ENCODE measurements around the gene SCAF8. TPM values are rescaled to one million over a fixed set of nuclear protein-coding genes. Genes with fewer than 3 reads are reported as not detected.
A peak's percentile ranks its signal among the peaks of the same experiment; 100 is the strongest.
"Not testable (repeated sequence)": the region's sequence is repeated elsewhere in the genome, so short reads cannot be mapped to it uniquely, and the experiment has no call there.

SCAF8 gene
- total RNA-seq, 1 donor from 2014 or later: 39.4 TPM

- H3K9me3 ChIP-seq: no peaks in the 10 kb centered on the region
- ATAC-seq (peak in 1 of 2 donors; percentile 52), DNase-seq (no peak)
- no peaks in the 10 kb centered on the region for H3K36me3 ChIP-seq
- H3K4me3 ChIP-seq: no peak overlapping the region
- H3K27me3 ChIP-seq (ENCODE audit: low read depth): no peaks in the 10 kb centered on the region
- no peak overlapping the region for H3K27ac ChIP-seq
- no peak for TF ChIP-seq CTCF (IDR thresholded peaks at IDR 0.05)
- intact Hi-C loops (cut with DNase I): no loop called here
- peaks cover 42% of the 10 kb centered on the region for H3K4me1 ChIP-seq
These were observed 33.9 kb downstream of the SCAF8 start for GRCh38 chr6:154767003-154767723.

GRCh38 chr6:154768280-154768679 lies 35.1 kb downstream of the SCAF8 start:
- intact Hi-C loops (cut with DNase I): no loop called here
- ATAC-seq (no peak), DNase-seq (no peak)
- no peak for TF ChIP-seq CTCF (IDR thresholded peaks at IDR 0.05)
- no peak overlapping the region for H3K4me3 ChIP-seq
- H3K27me3 ChIP-seq (ENCODE audit: low read depth): no peaks in the 10 kb centered on the region
- no peaks in the 10 kb centered on the region for H3K36me3 ChIP-seq
- H3K27ac ChIP-seq: no peak overlapping the region
- H3K4me1 ChIP-seq: peaks cover 42% of the 10 kb centered on the region
- H3K9me3 ChIP-seq: no peaks in the 10 kb centered on the region

GRCh38 chr6:154773610-154774089 lies 40.4 kb downstream of the SCAF8 start:
- Histone ChIP-seq H3K36me3 (peaks cover 12% of the 10 kb centered on the region), H3K27me3 (ENCODE audit: low read depth) (no peaks in the 10 kb centered on the region), H3K4me1 (no peaks in the 10 kb centered on the region), H3K9me3 (no peaks in the 10 kb centered on the region), H3K27ac (no peak overlapping the region), H3K4me3 (no peak overlapping the region)
- intact Hi-C loops (cut with DNase I): no loop called here
- no peak for TF ChIP-seq CTCF (IDR thresholded peaks at IDR 0.05)
- no peak for DNase-seq
- ATAC-seq: no peak

- peaks cover 41% of the 10 kb centered on the region for H3K36me3 ChIP-seq
- H3K27me3 ChIP-seq (ENCODE audit: low read depth); ATAC-seq; DNase-seq; H3K4me1 ChIP-seq; intact Hi-C loops (cut with DNase I); H3K9me3 ChIP-seq; H3K27ac ChIP-seq; H3K4me3 ChIP-seq: not testable (repeated sequence)
These were observed 45.9 kb downstream of the SCAF8 start for GRCh38 chr6:154779157-154779556.

GRCh38 chr6:154782193-154782592 lies 49.0 kb downstream of the SCAF8 start:
- Histone ChIP-seq H3K4me1 (no peaks in the 10 kb centered on the region), H3K27ac (no peak overlapping the region), H3K9me3 (no peaks in the 10 kb centered on the region), H3K4me3 (no peak overlapping the region), H3K27me3 (ENCODE audit: low read depth) (no peaks in the 10 kb centered on the region), H3K36me3 (peaks cover 32% of the 10 kb centered on the region)
- no peak for ATAC-seq
- intact Hi-C loops (cut with DNase I): no loop called here
- TF ChIP-seq CTCF (IDR thresholded peaks at IDR 0.05): no peak
- no peak for DNase-seq

- H3K4me3 ChIP-seq: no peak overlapping the region
- no peaks in the 10 kb centered on the region for H3K27me3 ChIP-seq (ENCODE audit: low read depth)
- no peaks in the 10 kb centered on the region for H3K4me1 ChIP-seq
- no peak for TF ChIP-seq CTCF (IDR thresholded peaks at IDR 0.05)
- no peak overlapping the region for H3K27ac ChIP-seq
- intact Hi-C loops (cut with DNase I): no loop called here
- peaks cover 40% of the 10 kb centered on the region for H3K36me3 ChIP-seq
- ATAC-seq: no peak
- no peaks in the 10 kb centered on the region for H3K9me3 ChIP-seq
- DNase-seq: no peak
These were observed 50.0 kb downstream of the SCAF8 start for GRCh38 chr6:154783229-154783628.

Measured in lower lobe of right lung (tissue), 2 donors.